ENCODE results near the gene ROGDI. TPM values are rescaled to one million over a fixed set of nuclear protein-coding genes. Genes with fewer than 3 reads are reported as not detected.

The ROGDI gene
- total RNA-seq, 4 donors from 2014 or later: 9.8 to 16.1 (median 12.2) TPM

- 86% methylated on average over 4 of the region's 4 CpGs for WGBS
- H3K27me3 ChIP-seq: no peaks in the 10 kb centered on the region
- no peaks in the 10 kb centered on the region for H3K36me3 ChIP-seq
- TF ChIP-seq POLR2AphosphoS5 (IDR thresholded peaks at IDR 0.05) (no peak), CTCF (IDR thresholded peaks at IDR 0.05) (no peak), POLR2A (IDR thresholded peaks at IDR 0.05) (no peak), EP300 (IDR thresholded peaks at IDR 0.05) (no peak)
- no peak for DNase-seq (ENCODE audit: low spot score in 2 of 2)
- H3K9me3 ChIP-seq: no peaks in the 10 kb centered on the region
- H3K4me3 ChIP-seq: no peak overlapping the region
- H3K27ac ChIP-seq: no peak overlapping the region
- no peaks in the 10 kb centered on the region for H3K4me1 ChIP-seq
Measured at GRCh38 chr16:4780235-4780634, 22.2 kb downstream of the ROGDI start.

GRCh38 chr16:4778050-4778392 is 24.4 kb downstream of the ROGDI start:
- DNase-seq (ENCODE audit: low spot score in 2 of 2): no peak
- no peaks in the 10 kb centered on the region for H3K27me3 ChIP-seq
- no peak for TF ChIP-seq CTCF (IDR thresholded peaks at IDR 0.05)
- TF ChIP-seq POLR2A (IDR thresholded peaks at IDR 0.05): no peak
- TF ChIP-seq POLR2AphosphoS5 (IDR thresholded peaks at IDR 0.05): no peak
- TF ChIP-seq EP300 (IDR thresholded peaks at IDR 0.05): no peak
- H3K4me1 ChIP-seq: no peaks in the 10 kb centered on the region
- H3K27ac ChIP-seq: no peak overlapping the region
- WGBS: 89% methylated on average over 4 of the region's 5 CpGs
- no peaks in the 10 kb centered on the region for H3K36me3 ChIP-seq
- H3K4me3 ChIP-seq: no peak overlapping the region
- H3K9me3 ChIP-seq: no peaks in the 10 kb centered on the region

- Histone ChIP-seq H3K4me1 (no peaks in the 10 kb centered on the region), H3K27ac (no peak overlapping the region), H3K9me3 (no peaks in the 10 kb centered on the region), H3K4me3 (no peak overlapping the region), H3K36me3 (no peaks in the 10 kb centered on the region), H3K27me3 (no peaks in the 10 kb centered on the region)
- 83% methylated on average over 14 of the region's 17 CpGs for WGBS
- TF ChIP-seq CTCF (IDR thresholded peaks at IDR 0.05) (no peak), EP300 (IDR thresholded peaks at IDR 0.05) (no peak), POLR2AphosphoS5 (IDR thresholded peaks at IDR 0.05) (no peak), POLR2A (IDR thresholded peaks at IDR 0.05) (no peak)
- DNase-seq (ENCODE audit: low spot score in 2 of 2): no peak
Measured at GRCh38 chr16:4777339-4778049, 24.9 kb downstream of the ROGDI start.

- no peak overlapping the region for H3K27ac ChIP-seq
- no peaks in the 10 kb centered on the region for H3K4me1 ChIP-seq
- no peaks in the 10 kb centered on the region for H3K36me3 ChIP-seq
- DNase-seq (ENCODE audit: low spot score in 2 of 2): no peak
- WGBS: 92% methylated on average over 2 of the region's 2 CpGs
- no peaks in the 10 kb centered on the region for H3K9me3 ChIP-seq
- no peak for TF ChIP-seq CTCF (IDR thresholded peaks at IDR 0.05)
- no peak for TF ChIP-seq POLR2A (IDR thresholded peaks at IDR 0.05)
- TF ChIP-seq POLR2AphosphoS5 (IDR thresholded peaks at IDR 0.05): no peak
- TF ChIP-seq EP300 (IDR thresholded peaks at IDR 0.05): no peak
- no peaks in the 10 kb centered on the region for H3K27me3 ChIP-seq
- no peak overlapping the region for H3K4me3 ChIP-seq
Measured at GRCh38 chr16:4776141-4776705, 26.2 kb downstream of the ROGDI start.

- no peak for DNase-seq (ENCODE audit: low spot score in 2 of 2)
- TF ChIP-seq POLR2A (IDR thresholded peaks at IDR 0.05) (no peak), CTCF (IDR thresholded peaks at IDR 0.05) (no peak), POLR2AphosphoS5 (IDR thresholded peaks at IDR 0.05) (no peak), EP300 (IDR thresholded peaks at IDR 0.05) (no peak)
- H3K27ac ChIP-seq: no peak overlapping the region
- H3K9me3 ChIP-seq: no peaks in the 10 kb centered on the region
- no peak overlapping the region for H3K4me3 ChIP-seq
- no peaks in the 10 kb centered on the region for H3K36me3 ChIP-seq
- no peaks in the 10 kb centered on the region for H3K4me1 ChIP-seq
- 40% methylated on average over 6 of the region's 13 CpGs for WGBS
- no peaks in the 10 kb centered on the region for H3K27me3 ChIP-seq
Measured at GRCh38 chr16:4775005-4775404, 27.4 kb downstream of the ROGDI start.

Data from suprapubic skin (tissue), 4 donors.